Iris pigment epithelial cell (primary cell): ENCODE measurements around the gene KLHL13.

Experiments used
- DNase-seq: peaks from one replicate; pipeline ENCODE4 v3.0.0-alpha.2; 2011; ENCODE audit warnings: low read depth

Gene KLHL13

GRCh38 chrX:117854806-117855205 lies 261.8 kb downstream of the KLHL13 start:
- no peak for DNase-seq

- DNase-seq: no peak
Observed at GRCh38 chrX:117851025-117851424, 265.6 kb downstream of the KLHL13 start.
